K562 (cell line): ENCODE results near the gene TRAPPC2B. TPM values are rescaled to one million over a fixed set of nuclear protein-coding genes. Genes with fewer than 3 reads are reported as not detected.

Experiments
- CHCHD3 ChIP-seq: fragments of 250-450 bp; sonication (Bioruptor Pico); IDR thresholded peaks from 2 replicates; pipeline ENCODE4 v2.1.2; 2022; ENCODE audit warnings: mild to moderate bottlenecking
- HNRNPL ChIP-seq: fragments of 200-400 bp; formaldehyde crosslinking; IDR thresholded peaks from 2 replicates; pipeline ENCODE4 v1.6.1; 2017; ENCODE audit warnings: low read depth, mild to moderate bottlenecking, low read length
- KLF1 ChIP-seq: fragments of 450-650 bp; IDR thresholded peaks from 2 replicates; pipeline ENCODE4 v1.6.1; 2016; ENCODE audit warnings: missing genetic modification characterization, missing compliant biosample characterization
- L3MBTL2 ChIP-seq: fragments of 450-650 bp; IDR thresholded peaks from 2 replicates; pipeline ENCODE4 v1.6.1; 2016; ENCODE audit warnings: mild to moderate bottlenecking, moderate library complexity
- NFIC ChIP-seq: fragments of 450-650 bp; IDR thresholded peaks from 2 replicates; pipeline ENCODE4 v1.6.1; 2017; ENCODE audit warnings: mild to moderate bottlenecking, inconsistent platforms
- PHB ChIP-seq: fragments of 250-450 bp; sonication (Bioruptor Pico); IDR thresholded peaks from 2 replicates; pipeline ENCODE4 v1.5.0; 2021
- PHB2 ChIP-seq: fragments of 450-650 bp; IDR thresholded peaks from 2 replicates; pipeline ENCODE4 v1.6.1; 2017; ENCODE audit warnings: low read depth
- SRF ChIP-seq, 2 experiments: fragments of 250-450, 450-650 bp in 1 of 2; sonication (Bioruptor Pico) in 1 of 2; sonication (generic) in 1 of 2; formaldehyde crosslinking; IDR thresholded peaks; 2 replicates each; pipeline versions ENCODE4 v1.5.0 to v1.5.1; 2020 to 2022; ENCODE audit warnings: mild to moderate bottlenecking in 1 of 2, missing genetic modification reagents in 1 of 2
- STAT5A ChIP-seq: IDR thresholded peaks from 2 replicates; pipeline ENCODE4 v1.6.1; 2012; ENCODE audit warnings: low read length, inconsistent platforms, borderline replicate concordance
- TEAD1 ChIP-seq, 2 experiments: fragments of 450-650 bp in 1 of 2; sonication (generic) in 1 of 2; formaldehyde crosslinking; IDR thresholded peaks; 2 replicates each; pipeline versions ENCODE4 v1.4.0 to v1.8.0; 2020 to 2022; ENCODE audit warnings: mild to moderate bottlenecking in 2 of 2, missing genetic modification reagents in 1 of 2
- THRAP3 ChIP-seq: fragments of 450-650 bp; IDR thresholded peaks from 2 replicates; pipeline ENCODE4 v1.6.1; 2016; ENCODE audit warnings: mild to moderate bottlenecking, inconsistent platforms, borderline replicate concordance
- TOE1 ChIP-seq, 2 experiments: fragments of 450-650 bp in 1 of 2; sonication (generic) in 1 of 2; formaldehyde crosslinking in 1 of 2; IDR thresholded peaks; 2 replicates each; pipeline versions ENCODE4 v1.7.1 to v1.8.0; 2016 to 2022; ENCODE audit warnings: borderline replicate concordance in 2 of 2, mild to moderate bottlenecking in 2 of 2, antibody characterized with exemption in 1 of 2, inconsistent platforms in 1 of 2, low read depth in 1 of 2, missing genetic modification reagents in 1 of 2, moderate library complexity in 1 of 2
- ZNF121 ChIP-seq: sonication (generic); formaldehyde crosslinking; conservative IDR thresholded peaks from 2 replicates; pipeline ENCODE4 v1.8.0; 2022; ENCODE audit warnings: missing genetic modification reagents
- ZNF311 ChIP-seq: fragments of 250-450 bp; sonication (Bioruptor Pico); IDR thresholded peaks from 2 replicates; pipeline ENCODE4 v1.4.0; 2020; ENCODE audit warnings: mild to moderate bottlenecking, moderate library complexity
- polyA plus RNA-seq, 8 experiments: library from polyadenylated mRNA; depleted of rRNA in 4 of 8; stranded (reverse) in 5 of 8; unstranded in 3 of 8; fragments of >200 nt; fragmentation: Nextera tagmentation in 2 of 8; fragmentation: Illumina TruSeq in 1 of 8; extraction: Ambion mirVana in 2 of 8; extraction: Trizol in 1 of 8; gene quantifications; 2 replicates each; pipeline versions ENCODE4 v1.2.1 to v1.2.3, GENCODE V29; 2011 to 2014; ENCODE audit warnings: inconsistent platforms in 1 of 8, missing spikeins in 1 of 8
- total RNA-seq, 7 experiments: library from RNA; depleted of rRNA in 6 of 7; stranded (reverse); fragments of >200 nt in 6 of 7; fragmentation: Illumina TruSeq in 2 of 7; extraction: Trizol in 2 of 7; gene quantifications; 2 replicates each; pipeline versions ENCODE4 v1.2.1 to v1.2.3, GENCODE V29; 2011 to 2021; ENCODE audit warnings: low replicate concordance in 1 of 7
- TF ChIP-seq, protein P1 (sequence below), 2 experiments: fragments of 450-650 bp in 1 of 2; sonication (generic) in 1 of 2; formaldehyde crosslinking in 1 of 2; IDR thresholded peaks; 2 replicates each; pipeline versions ENCODE4 v1.7.1 to v1.9.0; 2016 to 2022; ENCODE audit warnings: inconsistent platforms in 1 of 2, mild to moderate bottlenecking in 1 of 2, missing genetic modification reagents in 1 of 2
- TF ChIP-seq, protein P2 (sequence below): fragments of 250-450 bp; sonication (Bioruptor Pico); IDR thresholded peaks from 2 replicates; pipeline ENCODE4 v1.8.0; 2021; ENCODE audit warnings: moderate library complexity, mild to moderate bottlenecking, inconsistent platforms

The TRAPPC2B gene
- total and polyA plus RNA-seq, 9 of the 15 experiments (the other 6 are each of a cell fraction or from before 2014, with no cell fraction given) = 2.2 to 20.4 (median 4.6) TPM

DNA sequence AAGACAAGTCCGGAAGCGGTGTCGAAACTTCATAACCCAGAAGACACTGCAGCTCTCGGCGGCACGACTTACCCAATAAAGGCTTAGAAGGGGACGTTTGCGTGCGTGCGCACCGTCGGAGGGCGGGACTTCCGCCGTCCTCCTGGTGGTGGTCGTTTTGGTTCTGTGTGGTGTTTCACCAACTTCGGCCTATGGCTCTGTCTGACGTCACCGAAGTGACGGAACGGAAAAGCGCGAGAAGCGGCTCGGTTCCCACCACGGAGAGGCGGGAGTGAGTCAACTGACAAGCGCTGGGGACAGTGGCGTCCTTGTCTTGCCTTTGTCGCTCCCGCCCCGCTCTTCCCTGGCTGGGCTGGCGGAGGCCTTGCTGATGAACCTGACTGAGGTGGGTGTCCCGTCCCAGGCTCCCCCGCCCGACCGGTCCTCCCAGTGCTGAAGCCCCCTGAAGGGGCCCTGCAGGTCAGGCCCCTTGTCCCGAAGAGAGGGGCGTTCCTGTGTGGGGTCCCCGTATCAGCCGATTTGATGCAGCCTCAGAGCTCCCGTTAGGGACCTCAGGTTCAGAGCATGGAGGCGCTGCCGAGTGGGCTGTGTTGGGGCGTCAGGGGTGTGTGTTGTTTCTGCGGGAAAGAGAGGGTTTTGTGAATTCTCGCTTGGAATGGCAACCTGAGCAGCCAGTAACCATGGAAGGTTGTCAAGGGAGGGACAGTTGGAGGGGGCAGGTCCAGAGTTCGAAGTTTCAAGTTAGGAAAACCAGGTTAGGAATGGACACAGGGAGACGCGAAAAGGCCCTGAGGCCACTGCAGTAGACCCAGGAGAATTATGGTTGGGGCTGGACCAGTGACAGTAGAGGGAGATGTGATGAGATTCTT is 26.6 kb downstream of the TRAPPC2B start, which contains the start of gene ZNF548 (continued):
- TF ChIP-seq SRF (CRISPR knock-in tag; IDR thresholded peaks at IDR 0.05) (no peak), STAT5A (no peak), ZNF121 (CRISPR knock-in tag) (no peak), THRAP3 (no peak), HNRNPL (no peak), KLF1 (peak; percentile 91), L3MBTL2 (peak; percentile 35; the same call in 1 of the 2 replicates), PHB2 (no peak), PHB (CRISPR knock-in tag) (no peak), CHCHD3 (no peak), TOE1 (IDR thresholded peaks at IDR 0.05; ENCODE audit: borderline replicate concordance) (no peak), TOE1 (CRISPR knock-in tag; IDR thresholded peaks at IDR 0.05; ENCODE audit: borderline replicate concordance, low read depth) (no peak), NFIC (0 out of 2 replicates have a peak, but pooled peaks have one; percentile 23), TEAD1 (CRISPR knock-in tag; IDR thresholded peaks at IDR 0.05) (0 out of 4 replicates have a peak, but pooled peaks of 1 of the 2 experiments have one; percentile 47), ZNF311 (CRISPR knock-in tag) (no peak)
- TF ChIP-seq, protein P1, sequence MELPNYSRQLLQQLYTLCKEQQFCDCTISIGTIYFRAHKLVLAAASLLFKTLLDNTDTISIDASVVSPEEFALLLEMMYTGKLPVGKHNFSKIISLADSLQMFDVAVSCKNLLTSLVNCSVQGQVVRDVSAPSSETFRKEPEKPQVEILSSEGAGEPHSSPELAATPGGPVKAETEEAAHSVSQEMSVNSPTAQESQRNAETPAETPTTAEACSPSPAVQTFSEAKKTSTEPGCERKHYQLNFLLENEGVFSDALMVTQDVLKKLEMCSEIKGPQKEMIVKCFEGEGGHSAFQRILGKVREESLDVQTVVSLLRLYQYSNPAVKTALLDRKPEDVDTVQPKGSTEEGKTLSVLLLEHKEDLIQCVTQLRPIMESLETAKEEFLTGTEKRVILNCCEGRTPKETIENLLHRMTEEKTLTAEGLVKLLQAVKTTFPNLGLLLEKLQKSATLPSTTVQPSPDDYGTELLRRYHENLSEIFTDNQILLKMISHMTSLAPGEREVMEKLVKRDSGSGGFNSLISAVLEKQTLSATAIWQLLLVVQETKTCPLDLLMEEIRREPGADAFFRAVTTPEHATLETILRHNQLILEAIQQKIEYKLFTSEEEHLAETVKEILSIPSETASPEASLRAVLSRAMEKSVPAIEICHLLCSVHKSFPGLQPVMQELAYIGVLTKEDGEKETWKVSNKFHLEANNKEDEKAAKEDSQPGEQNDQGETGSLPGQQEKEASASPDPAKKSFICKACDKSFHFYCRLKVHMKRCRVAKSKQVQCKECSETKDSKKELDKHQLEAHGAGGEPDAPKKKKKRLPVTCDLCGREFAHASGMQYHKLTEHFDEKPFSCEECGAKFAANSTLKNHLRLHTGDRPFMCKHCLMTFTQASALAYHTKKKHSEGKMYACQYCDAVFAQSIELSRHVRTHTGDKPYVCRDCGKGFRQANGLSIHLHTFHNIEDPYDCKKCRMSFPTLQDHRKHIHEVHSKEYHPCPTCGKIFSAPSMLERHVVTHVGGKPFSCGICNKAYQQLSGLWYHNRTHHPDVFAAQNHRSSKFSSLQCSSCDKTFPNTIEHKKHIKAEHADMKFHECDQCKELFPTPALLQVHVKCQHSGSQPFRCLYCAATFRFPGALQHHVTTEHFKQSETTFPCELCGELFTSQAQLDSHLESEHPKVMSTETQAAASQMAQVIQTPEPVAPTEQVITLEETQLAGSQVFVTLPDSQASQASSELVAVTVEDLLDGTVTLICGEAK (IDR thresholded peaks at IDR 0.05) = peak; percentile 90
- TF ChIP-seq, protein P1 (CRISPR knock-in tag; IDR thresholded peaks at IDR 0.05) = no peak
- TF ChIP-seq, protein P2, sequence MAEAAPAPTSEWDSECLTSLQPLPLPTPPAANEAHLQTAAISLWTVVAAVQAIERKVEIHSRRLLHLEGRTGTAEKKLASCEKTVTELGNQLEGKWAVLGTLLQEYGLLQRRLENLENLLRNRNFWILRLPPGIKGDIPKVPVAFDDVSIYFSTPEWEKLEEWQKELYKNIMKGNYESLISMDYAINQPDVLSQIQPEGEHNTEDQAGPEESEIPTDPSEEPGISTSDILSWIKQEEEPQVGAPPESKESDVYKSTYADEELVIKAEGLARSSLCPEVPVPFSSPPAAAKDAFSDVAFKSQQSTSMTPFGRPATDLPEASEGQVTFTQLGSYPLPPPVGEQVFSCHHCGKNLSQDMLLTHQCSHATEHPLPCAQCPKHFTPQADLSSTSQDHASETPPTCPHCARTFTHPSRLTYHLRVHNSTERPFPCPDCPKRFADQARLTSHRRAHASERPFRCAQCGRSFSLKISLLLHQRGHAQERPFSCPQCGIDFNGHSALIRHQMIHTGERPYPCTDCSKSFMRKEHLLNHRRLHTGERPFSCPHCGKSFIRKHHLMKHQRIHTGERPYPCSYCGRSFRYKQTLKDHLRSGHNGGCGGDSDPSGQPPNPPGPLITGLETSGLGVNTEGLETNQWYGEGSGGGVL (CRISPR knock-in tag) = no peak
